Neutrophil (primary cell): ENCODE measurements around the gene PDLIM5.
"Not testable (repeated sequence)": the region's sequence is repeated elsewhere in the genome, so short reads cannot be mapped to it uniquely, and the experiment has no call there.

Experiments
- H3K27ac ChIP-seq: fragments of 200-600 bp; sonication (generic); 2 replicates; pipeline ENCODE4 v1.5.1; 2016; ENCODE audit warnings: mild to moderate bottlenecking, moderate library complexity
- H3K27me3 ChIP-seq: fragments of 200-600 bp; sonication (generic); 2 replicates; pipeline ENCODE4 v1.6.0; 2016; ENCODE audit warnings: mild to moderate bottlenecking
- H3K36me3 ChIP-seq: fragments of 200-600 bp; sonication (generic); 2 replicates; pipeline ENCODE4 v1.5.1; 2017
- H3K4me1 ChIP-seq, 2 experiments: fragments of 200-600 bp in 1 of 2; sonication (generic) in 1 of 2; 1 replicate in 1 of 2; 2 replicates in 1 of 2; pipeline versions ENCODE4 v1.5.1 to v1.6.1; 2013 to 2016; ENCODE audit warnings: low read depth in 1 of 2, low read length in 1 of 2, mild to moderate bottlenecking in 1 of 2, moderate library complexity in 1 of 2; ENCODE audit not compliant: control insufficient read depth in 1 of 2, insufficient read depth in 1 of 2
- H3K4me3 ChIP-seq, 2 experiments: fragments of 200-600 bp in 1 of 2; sonication (generic) in 1 of 2; 1 replicate in 1 of 2; 2 replicates in 1 of 2; pipeline ENCODE4 v1.5.1; 2013 to 2016; ENCODE audit warnings: low read depth in 1 of 2, low read length in 1 of 2, mild to moderate bottlenecking in 1 of 2, moderate library complexity in 1 of 2
- H3K9me3 ChIP-seq: fragments of 200-600 bp; sonication (generic); 2 replicates; pipeline ENCODE4 v1.5.1; 2016
- CTCF ChIP-seq: fragments of 200-600 bp; sonication (generic); IDR thresholded peaks from 2 replicates; pipeline ENCODE4 v1.5.1; 2016; ENCODE audit warnings: antibody characterized with exemption

PDLIM5 gene

GRCh38 chr4:94507708-94508107, 56.0 kb downstream of the PDLIM5 start:
- Histone ChIP-seq H3K4me3 (no peak overlapping the region), H3K9me3 (no peaks in the 10 kb centered on the region), H3K36me3 (peaks cover 5% of the 10 kb centered on the region), H3K4me1 (no peaks in the 10 kb centered on the region), H3K27me3 (no peaks in the 10 kb centered on the region), H3K27ac (no peak overlapping the region)
- TF ChIP-seq CTCF, result no peak

- Histone ChIP-seq H3K4me1 (no peaks in the 10 kb centered on the region), H3K4me3 (no peak overlapping the region), H3K27ac (no peak overlapping the region), H3K9me3 (no peaks in the 10 kb centered on the region), H3K27me3 (no peaks in the 10 kb centered on the region), H3K36me3 (peaks cover 5% of the 10 kb centered on the region)
- TF ChIP-seq CTCF, result no peak
Observed at GRCh38 chr4:94508296-94508695, 56.6 kb downstream of the PDLIM5 start.

GRCh38 chr4:94508806-94509205, 57.1 kb downstream of the PDLIM5 start:
- no peak overlapping the region for H3K27ac ChIP-seq
- TF ChIP-seq CTCF, result no peak
- no peaks in the 10 kb centered on the region for H3K27me3 ChIP-seq
- H3K4me1 ChIP-seq, result no peaks in the 10 kb centered on the region
- H3K36me3 ChIP-seq, result peaks cover 5% of the 10 kb centered on the region
- H3K4me3 ChIP-seq, result no peak overlapping the region
- no peaks in the 10 kb centered on the region for H3K9me3 ChIP-seq

- Histone ChIP-seq H3K36me3 (peaks cover 5% of the 10 kb centered on the region), H3K27me3 (no peaks in the 10 kb centered on the region), H3K4me1 (no peaks in the 10 kb centered on the region), H3K27ac (no peak overlapping the region), H3K9me3 (no peaks in the 10 kb centered on the region), H3K4me3 (no peak overlapping the region)
- TF ChIP-seq CTCF, result no peak
Observed at GRCh38 chr4:94511591-94511990, 59.8 kb downstream of the PDLIM5 start.

- not testable (repeated sequence) for H3K36me3 ChIP-seq, H3K27ac ChIP-seq, H3K9me3 ChIP-seq, H3K27me3 ChIP-seq, H3K4me3 ChIP-seq
- H3K4me1 ChIP-seq, result peaks cover 4 to 14% of the 10 kb centered on the region in 2 experiments
Observed at GRCh38 chr4:94513532-94513931, 61.8 kb downstream of the PDLIM5 start.

- H3K9me3 ChIP-seq, result no peaks in the 10 kb centered on the region
- TF ChIP-seq CTCF, result no peak
- no peaks in the 10 kb centered on the region for H3K36me3 ChIP-seq
- no peak overlapping the region for H3K4me3 ChIP-seq
- H3K4me1 ChIP-seq, result peaks cover 16 to 32% of the 10 kb centered on the region in 2 experiments
- H3K27ac ChIP-seq, result no peak overlapping the region
- H3K27me3 ChIP-seq, result no peaks in the 10 kb centered on the region
Observed at GRCh38 chr4:94515365-94515764, 63.6 kb downstream of the PDLIM5 start.
